Posterior vena cava (tissue), 2 donors: Measurements from ENCODE around the gene ZNF48. TPM values are rescaled to one million over a fixed set of nuclear protein-coding genes. Genes with fewer than 3 reads are reported as not detected.

Source experiments
- DNase-seq: peaks from one replicate; pipeline ENCODE4 v3.0.0-alpha.2; 2020; ENCODE audit warnings: low spot score
- intact Hi-C, 2 donors: fragments of 100-400 bp; cut with DNase I; formaldehyde crosslinking; loops; one replicate each; pipeline versions ENCODE4 v1.14.1 to v1.14.2; 2022 to 2023
- total RNA-seq, 2 donors: library from RNA; stranded (reverse); fragmentation: NEBNext Ultra II Directional; extraction: Animal tissue kit (Norgen Biotek cat#: 25700); gene quantifications; one replicate each; pipeline ENCODE4 v1.2.1, GENCODE V29; 2021
- donor health status: DM: yes; HTN: yes; CAD: no.
- donor health status: DM: yes; HTN: yes; CAD: no.

The ZNF48 gene
- total RNA-seq, 2 donors from 2014 or later = 6.2 to 6.5 TPM

GRCh38 chr16:30418350-30419181 lies 23.3 kb downstream of the ZNF48 start:
- intact Hi-C loops = no loop called here
- DNase-seq = no peak

GRCh38 chr16:30421010-30421409 lies 25.8 kb downstream of the ZNF48 start:
- no peak for DNase-seq
- intact Hi-C loops = no loop called here

GRCh38 chr16:30428055-30428454 lies 32.8 kb downstream of the ZNF48 start:
- intact Hi-C loops = no loop called here
- no peak for DNase-seq

GRCh38 chr16:30429418-30429677 lies 34.1 kb downstream of the ZNF48 start:
- no peak for DNase-seq
- intact Hi-C loops = no loop called here

- intact Hi-C loops = no loop called here
Observed at GRCh38 chr16:30429678-30430427, 34.6 kb downstream of the ZNF48 start, which contains the start of gene DCTPP1. TSS of gene DCTPP1 (minus strand) at chr16:30430030. CDS start at chr16:30429980, 50 bp downstream.

GRCh38 chr16:30430428-30430970 lies 35.3 kb downstream of the ZNF48 start:
- DNase-seq = no peak
- intact Hi-C loops = no loop called here

More at GRCh38 chr16:30429678-30430427, 34.6 kb downstream of the ZNF48 start, which contains the start of gene DCTPP1:
- DNase-seq = peak; percentile 97

- intact Hi-C loops = no loop called here
- DNase-seq = no peak
Observed at GRCh38 chr16:30434852-30435251, 39.6 kb downstream of the ZNF48 start.

GRCh38 chr16:30437511-30438046 lies 42.4 kb downstream of the ZNF48 start:
- intact Hi-C loops = no loop called here
- DNase-seq = no peak

- no peak for DNase-seq
- intact Hi-C loops = no loop called here
Observed at GRCh38 chr16:30438835-30439234, 43.6 kb downstream of the ZNF48 start.

GRCh38 chr16:30439720-30440348 lies 44.6 kb downstream of the ZNF48 start:
- intact Hi-C loops = loop anchor here in 1 of 2 donors (10.0 kb wide), 1 partner anchor 85 kb away; the partner anchor contains the start of gene ZNF768

GRCh38 chr16:30443631-30444030 lies 48.4 kb downstream of the ZNF48 start:
- no peak for DNase-seq
- intact Hi-C loops = loop anchor here in 1 of 2 donors (10.0 kb wide), 1 partner anchor 81 kb away; the partner anchor contains the start of gene ZNF768

More at GRCh38 chr16:30439720-30440348, 44.6 kb downstream of the ZNF48 start:
- DNase-seq = no peak

GRCh38 chr16:30444231-30445148 lies 49.3 kb downstream of the ZNF48 start:
- DNase-seq = no peak
- intact Hi-C loops = loop anchor here in 1 of 2 donors (10.0 kb wide), 1 partner anchor 80 kb away; the partner anchor contains the start of gene ZNF768

GRCh38 chr16:30445149-30445407 lies 49.9 kb downstream of the ZNF48 start:
- DNase-seq = no peak
- intact Hi-C loops = loop anchor here in 1 of 2 donors (10.0 kb wide), 1 partner anchor 80 kb away; the partner anchor contains the start of gene ZNF768

GRCh38 chr16:30445408-30446202 lies 50.4 kb downstream of the ZNF48 start, which contains the start of gene SEPHS2:
TSS of gene SEPHS2 (minus strand) at chr16:30445874. CDS start at chr16:30445727, 147 bp downstream.
- DNase-seq = peak; percentile 99
- intact Hi-C loops = loop anchor here in 1 of 2 donors (10.0 kb wide), 1 partner anchor 79 kb away; the partner anchor contains the start of gene ZNF768

- intact Hi-C loops = loop anchor here in 1 of 2 donors (10.0 kb wide), 1 partner anchor 79 kb away; the partner anchor contains the start of gene ZNF768
- no peak for DNase-seq
Observed at GRCh38 chr16:30446203-30446595, 51.0 kb downstream of the ZNF48 start.

GRCh38 chr16:30447512-30448226 lies 52.4 kb downstream of the ZNF48 start:
- intact Hi-C loops = loop anchor here in 1 of 2 donors (10.0 kb wide), 1 partner anchor 77 kb away; the partner anchor contains the start of gene ZNF768
- DNase-seq = no peak

- no peak for DNase-seq
- intact Hi-C loops = loop anchor here in 1 of 2 donors (10.0 kb wide), 1 partner anchor 76 kb away; the partner anchor contains the start of gene ZNF768
Observed at GRCh38 chr16:30449116-30449435, 53.9 kb downstream of the ZNF48 start.
